WI38 (cell line): ENCODE data around the gene CENPP.

Experiments used
- H3K4me3 ChIP-seq: 2 replicates; pipeline ENCODE4 v1.5.1; 2011; ENCODE audit warnings: low read depth, mild to moderate bottlenecking, control low read depth, low read length
- TF ChIP-seq, protein P1 (sequence below): IDR thresholded peaks from 2 replicates; pipeline ENCODE4 v1.5.1; 2012; ENCODE audit warnings: low read depth, mild to moderate bottlenecking, control low read depth, low read length

CENPP gene

DNA sequence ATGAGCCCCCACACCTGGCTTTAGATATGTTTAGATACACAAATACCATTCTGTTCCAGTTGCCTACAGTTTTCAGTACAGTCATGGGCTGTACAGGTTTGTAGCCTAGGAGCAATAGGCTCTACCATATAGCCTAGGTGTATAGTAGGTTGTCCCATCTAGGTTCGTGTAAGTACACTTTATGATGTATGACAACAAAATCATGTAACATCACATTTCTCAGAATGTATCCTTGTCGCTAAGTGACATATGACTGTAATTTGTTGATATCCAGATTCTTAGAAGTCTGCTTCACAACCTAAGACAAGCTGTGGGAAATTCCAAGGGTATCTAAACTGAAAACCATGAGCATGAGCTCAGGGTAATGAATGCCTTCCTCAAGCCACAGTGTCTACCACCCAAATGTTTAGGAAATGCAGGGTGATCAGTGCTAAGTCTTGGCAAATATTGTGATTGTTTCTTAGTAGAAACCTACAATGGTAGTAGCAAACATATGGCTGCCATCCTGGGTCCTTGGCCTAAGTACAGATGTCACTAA, 201.6 kb downstream of the CENPP start:
- TF ChIP-seq, protein P1, sequence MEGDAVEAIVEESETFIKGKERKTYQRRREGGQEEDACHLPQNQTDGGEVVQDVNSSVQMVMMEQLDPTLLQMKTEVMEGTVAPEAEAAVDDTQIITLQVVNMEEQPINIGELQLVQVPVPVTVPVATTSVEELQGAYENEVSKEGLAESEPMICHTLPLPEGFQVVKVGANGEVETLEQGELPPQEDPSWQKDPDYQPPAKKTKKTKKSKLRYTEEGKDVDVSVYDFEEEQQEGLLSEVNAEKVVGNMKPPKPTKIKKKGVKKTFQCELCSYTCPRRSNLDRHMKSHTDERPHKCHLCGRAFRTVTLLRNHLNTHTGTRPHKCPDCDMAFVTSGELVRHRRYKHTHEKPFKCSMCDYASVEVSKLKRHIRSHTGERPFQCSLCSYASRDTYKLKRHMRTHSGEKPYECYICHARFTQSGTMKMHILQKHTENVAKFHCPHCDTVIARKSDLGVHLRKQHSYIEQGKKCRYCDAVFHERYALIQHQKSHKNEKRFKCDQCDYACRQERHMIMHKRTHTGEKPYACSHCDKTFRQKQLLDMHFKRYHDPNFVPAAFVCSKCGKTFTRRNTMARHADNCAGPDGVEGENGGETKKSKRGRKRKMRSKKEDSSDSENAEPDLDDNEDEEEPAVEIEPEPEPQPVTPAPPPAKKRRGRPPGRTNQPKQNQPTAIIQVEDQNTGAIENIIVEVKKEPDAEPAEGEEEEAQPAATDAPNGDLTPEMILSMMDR = no peak
- H3K4me3 ChIP-seq = no peak overlapping the region

DNA sequence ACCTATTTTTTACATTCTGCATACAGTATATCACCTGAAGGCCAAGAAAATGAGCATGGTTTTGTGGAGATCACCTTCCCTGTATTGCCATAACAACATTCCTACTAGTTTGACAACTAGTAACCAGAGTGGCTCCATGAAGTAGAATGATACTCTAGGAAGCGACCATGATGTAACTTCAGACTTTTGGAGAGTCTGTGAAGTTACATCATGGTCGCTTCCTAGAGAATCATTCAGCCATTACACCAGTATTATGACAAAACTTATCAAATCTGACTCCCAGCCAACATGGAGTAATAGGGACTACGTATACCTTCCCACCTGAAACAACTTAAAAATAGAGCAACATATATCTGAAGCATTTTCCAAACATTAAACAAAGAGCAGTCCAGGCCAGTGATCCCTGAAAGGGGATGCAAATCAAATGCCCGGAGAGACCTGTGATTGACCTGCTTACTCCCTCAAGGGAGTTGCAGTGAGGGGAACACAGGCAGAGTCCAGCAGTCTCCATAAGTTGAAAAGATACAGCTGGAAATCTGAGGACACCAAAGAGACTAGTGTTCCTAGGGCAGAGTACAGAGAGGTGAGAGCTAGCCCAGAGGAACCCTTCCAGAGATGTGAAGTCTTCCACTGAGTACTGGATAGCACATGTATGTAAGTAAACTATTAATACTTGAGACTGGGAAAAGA, 202.2 kb downstream of the CENPP start:
- TF ChIP-seq, protein P1 = no peak
- no peak overlapping the region for H3K4me3 ChIP-seq

DNA sequence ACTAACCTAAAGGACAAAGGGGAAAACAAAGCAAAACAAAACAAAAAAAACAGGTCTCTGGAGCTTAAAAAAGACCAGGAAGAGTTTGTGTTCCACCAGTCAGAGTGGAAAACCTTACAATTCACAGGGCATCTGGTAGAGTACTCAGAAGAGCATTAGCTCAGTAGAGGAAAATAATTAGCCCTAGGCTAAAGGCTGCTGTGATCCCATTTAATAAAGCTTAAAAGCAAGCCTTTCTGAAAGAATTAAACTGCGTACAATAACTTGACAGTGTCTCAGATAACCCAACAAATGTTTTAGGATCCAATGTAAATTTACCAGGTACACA, 202.7 kb downstream of the CENPP start:
- TF ChIP-seq, protein P1 = no peak
- H3K4me3 ChIP-seq = no peak overlapping the region

DNA sequence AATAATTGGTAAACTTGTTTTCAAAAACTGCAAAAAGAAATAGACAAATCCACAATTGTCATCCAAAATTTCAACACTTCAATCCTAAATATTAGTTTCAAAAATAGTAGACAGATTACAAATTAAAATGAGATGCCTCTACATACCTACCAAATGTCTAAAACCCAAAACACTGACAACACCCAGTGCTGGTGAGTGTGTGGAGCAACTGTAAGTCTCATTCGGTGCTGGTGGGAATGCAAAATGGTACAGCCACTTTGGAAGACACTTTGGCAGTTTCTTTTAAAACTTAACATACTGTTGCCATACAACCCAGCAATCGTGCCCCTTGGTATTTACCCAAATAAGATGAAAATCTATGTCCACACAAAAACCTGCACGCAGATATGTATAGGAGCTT, 203.4 kb downstream of the CENPP start:
- TF ChIP-seq, protein P1 = no peak
- no peak overlapping the region for H3K4me3 ChIP-seq

GRCh38 chr9:92530893-92531292, 205.1 kb downstream of the CENPP start:
- no peak overlapping the region for H3K4me3 ChIP-seq
- TF ChIP-seq, protein P1 = no peak

DNA sequence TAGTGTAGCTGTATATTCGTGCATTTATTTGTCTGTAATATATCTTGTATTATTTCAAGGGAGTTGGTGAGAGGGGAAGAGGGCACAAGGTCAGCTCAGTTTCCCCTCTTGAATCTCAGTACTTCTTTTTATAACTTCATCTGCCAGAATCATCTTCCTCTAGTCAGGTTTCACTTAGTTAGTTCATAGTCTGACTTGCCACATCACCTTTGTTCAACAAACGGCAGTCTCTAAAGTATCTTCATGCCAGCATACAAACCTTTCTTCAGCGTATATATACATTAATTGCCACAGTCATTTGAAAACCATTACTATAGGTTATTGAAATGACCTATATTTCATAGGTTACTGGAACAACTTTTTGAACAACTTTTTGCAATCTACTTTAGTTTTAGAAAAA, 208.5 kb downstream of the CENPP start:
- peak overlapping the region; percentile 41 for H3K4me3 ChIP-seq

DNA sequence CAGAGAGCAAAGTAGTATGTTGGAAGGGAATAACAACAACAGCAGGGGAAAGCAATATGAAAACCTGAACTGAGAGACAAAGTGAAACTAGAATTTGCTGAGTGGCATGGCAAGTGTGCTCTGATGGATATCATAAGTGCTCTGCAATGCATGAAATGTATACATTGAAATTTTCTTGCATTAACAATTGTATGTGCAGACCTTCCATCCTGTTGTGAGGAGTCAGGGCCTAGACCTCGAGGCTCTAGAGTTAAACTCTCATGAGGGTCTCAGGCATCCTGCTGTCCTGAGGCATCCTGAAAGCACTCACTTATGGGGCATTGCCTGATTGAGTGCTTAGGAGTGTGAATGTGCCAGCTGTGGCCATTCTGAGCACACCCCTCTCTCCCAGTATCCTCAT, 208.9 kb downstream of the CENPP start:
- TF ChIP-seq, protein P1 = no peak

More for the DNA sequence above, 208.5 kb downstream of the CENPP start:
- TF ChIP-seq, protein P1 = no peak

More for the DNA sequence above, 208.9 kb downstream of the CENPP start:
- peak overlapping the region; percentile 41 for H3K4me3 ChIP-seq
